NCI-H1436 treated with DMSO at 0.1 percent for 48 hours (cell line): Measurements from ENCODE around the gene HECW1.

Experiments used
- DNase-seq: peaks from one replicate; lab custom pipeline; 2025; lab: John Stamatoyannopoulos, UW

HECW1 gene

GRCh38 chr7:43265139-43265538, 152.7 kb downstream of the HECW1 start:
- DNase-seq: no peak

- no peak for DNase-seq
Measured at GRCh38 chr7:43273939-43274719, 161.7 kb downstream of the HECW1 start.

GRCh38 chr7:43274752-43275151, 162.3 kb downstream of the HECW1 start:
- DNase-seq: no peak

- no peak for DNase-seq
Measured at GRCh38 chr7:43276547-43276946, 164.1 kb downstream of the HECW1 start.

- DNase-seq: no peak
Measured at GRCh38 chr7:43278088-43278644, 165.7 kb downstream of the HECW1 start.

- no peak for DNase-seq
Measured at GRCh38 chr7:43281268-43281667, 168.8 kb downstream of the HECW1 start.

GRCh38 chr7:43283706-43284105, 171.3 kb downstream of the HECW1 start:
- no peak for DNase-seq

GRCh38 chr7:43289826-43290225, 177.4 kb downstream of the HECW1 start:
- no peak for DNase-seq

- no peak for DNase-seq
Measured at GRCh38 chr7:43290978-43291377, 178.5 kb downstream of the HECW1 start.

- DNase-seq: no peak
Measured at GRCh38 chr7:43291789-43292188, 179.3 kb downstream of the HECW1 start.

- DNase-seq: no peak
Measured at GRCh38 chr7:43292384-43292783, 179.9 kb downstream of the HECW1 start.

GRCh38 chr7:43294080-43294630, 181.7 kb downstream of the HECW1 start:
- no peak for DNase-seq

GRCh38 chr7:43295429-43295828, 183.0 kb downstream of the HECW1 start:
- no peak for DNase-seq

- no peak for DNase-seq
Measured at GRCh38 chr7:43296306-43296705, 183.9 kb downstream of the HECW1 start.

- no peak for DNase-seq
Measured at GRCh38 chr7:43298617-43299016, 186.2 kb downstream of the HECW1 start.

GRCh38 chr7:43300121-43300520, 187.7 kb downstream of the HECW1 start:
- no peak for DNase-seq

- DNase-seq: no peak
Measured at GRCh38 chr7:43302211-43302711, 189.8 kb downstream of the HECW1 start.

GRCh38 chr7:43302773-43303460, 190.5 kb downstream of the HECW1 start:
- DNase-seq: no peak

GRCh38 chr7:43303740-43304241, 191.3 kb downstream of the HECW1 start:
- DNase-seq: no peak

GRCh38 chr7:43306404-43306803, 194.0 kb downstream of the HECW1 start:
- no peak for DNase-seq

GRCh38 chr7:43307522-43307921, 195.1 kb downstream of the HECW1 start:
- DNase-seq: no peak

- no peak for DNase-seq
Measured at GRCh38 chr7:43308913-43309705, 196.7 kb downstream of the HECW1 start.
